ENCODE results near the gene RNF152. TPM values are rescaled to one million over a fixed set of nuclear protein-coding genes. Genes with fewer than 3 reads are reported as not detected.

RNF152 gene, protein sequence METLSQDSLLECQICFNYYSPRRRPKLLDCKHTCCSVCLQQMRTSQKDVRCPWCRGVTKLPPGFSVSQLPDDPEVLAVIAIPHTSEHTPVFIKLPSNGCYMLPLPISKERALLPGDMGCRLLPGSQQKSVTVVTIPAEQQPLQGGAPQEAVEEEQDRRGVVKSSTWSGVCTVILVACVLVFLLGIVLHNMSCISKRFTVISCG
- total RNA-seq (10 to 100 TPM in 3 of 4 donors, 1 to 10 TPM in 1; 9.2 to 17.9 (median 12.2) TPM), polyA plus RNA-seq (3.6 TPM)
- long read RNA-seq, donor 1, partial matches to known transcripts: 0 of 5 reads
- long read RNA-seq, donor 1, other reads (novel, unspliced or antisense): 1 of 5 reads
- long read RNA-seq, donor 2: 0 reads
- long read RNA-seq, donor 3, partial matches to known transcripts: 0 of 2 reads
- long read RNA-seq, donor 3, other reads (novel, unspliced or antisense): 2 of 2 reads
- long read RNA-seq, donor 4, partial matches to known transcripts: 0 of 3 reads
- long read RNA-seq, donor 4, other reads (novel, unspliced or antisense): 1 of 3 reads

DNA sequence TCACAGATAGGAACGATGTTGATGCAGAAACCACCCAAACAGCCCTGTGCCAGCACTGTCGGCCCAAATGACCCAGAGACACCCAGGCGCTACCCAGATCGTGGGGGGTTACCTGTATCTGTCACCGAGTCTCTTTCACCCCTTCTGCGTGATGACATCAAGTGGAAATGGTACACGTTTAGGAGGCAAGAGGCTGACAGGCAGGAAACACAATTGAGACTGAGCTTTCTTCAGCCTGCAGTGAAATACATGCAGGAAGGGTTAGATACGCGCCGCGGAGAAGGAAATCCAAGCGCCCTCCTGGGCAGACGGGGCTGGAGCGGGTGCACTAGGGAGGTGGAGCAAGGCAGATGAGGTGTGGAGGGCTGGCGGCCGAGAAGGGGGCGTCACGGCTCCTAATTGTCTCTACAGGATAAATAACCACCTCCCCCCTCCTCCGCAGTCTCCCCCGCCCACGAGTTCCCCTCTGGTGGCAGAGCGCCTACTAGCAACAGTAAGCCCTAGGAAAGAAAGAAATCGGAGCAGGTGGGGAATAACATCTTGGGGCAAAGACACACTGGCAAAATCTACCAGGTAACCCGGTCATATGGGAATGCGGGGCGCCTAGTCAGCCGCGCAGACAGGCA lies at the start of gene RNF152:
TSS of gene RNF152 (minus strand) at position 325 of the 626 bp plus-strand sequence. CDS start 76,544 bp downstream, outside the sequence.
- intact Hi-C loops (cut with DNase I): loop anchor here (5.0 to 10.0 kb wide), 6 partner anchors 138 to 338 kb away; no protein-coding TSS in a partner anchor

GRCh38 chr18:61941948-61942471 lies 49.2 kb upstream of the RNF152 start:
- no peaks in the 10 kb centered on the region for H3K27me3 ChIP-seq (ENCODE audit: control insufficient read depth, insufficient read depth)
- DNase-seq: no peak
- no peaks in the 10 kb centered on the region for H3K9me3 ChIP-seq (ENCODE audit: control insufficient read depth, low read length)
- ATAC-seq: no peak
- H3K4me3 ChIP-seq (ENCODE audit: low read length): no peak overlapping the region
- 83% methylated on average over 1 of the region's 1 CpG for WGBS
- intact Hi-C loops (cut with DNase I): no loop called here
- no peaks in the 10 kb centered on the region for H3K4me1 ChIP-seq (ENCODE audit: control insufficient read depth, insufficient read depth, low read length)
- no peak overlapping the region for H3K27ac ChIP-seq (ENCODE audit: low read length)

More for the DNA sequence above, at the start of gene RNF152:
- H3K4me1 ChIP-seq (ENCODE audit: control insufficient read depth, insufficient read depth, low read length): no peaks in the 10 kb centered on the region
- H3K27me3 ChIP-seq (ENCODE audit: control insufficient read depth, insufficient read depth): no peaks in the 10 kb centered on the region
- H3K9me3 ChIP-seq (ENCODE audit: control insufficient read depth, low read length): no peaks in the 10 kb centered on the region
- ATAC-seq: peak; percentile 10 to 38
- peak within 1 kb of the TSS; percentile 37 for H3K27ac ChIP-seq (ENCODE audit: low read length)
- DNase-seq: peak; percentile 32 to 73 (median 68)
- 6% methylated on average over 28 of the region's 28 CpGs for WGBS
- peak within 1 kb of the TSS; percentile 90 for H3K4me3 ChIP-seq (ENCODE audit: low read length)

DNA sequence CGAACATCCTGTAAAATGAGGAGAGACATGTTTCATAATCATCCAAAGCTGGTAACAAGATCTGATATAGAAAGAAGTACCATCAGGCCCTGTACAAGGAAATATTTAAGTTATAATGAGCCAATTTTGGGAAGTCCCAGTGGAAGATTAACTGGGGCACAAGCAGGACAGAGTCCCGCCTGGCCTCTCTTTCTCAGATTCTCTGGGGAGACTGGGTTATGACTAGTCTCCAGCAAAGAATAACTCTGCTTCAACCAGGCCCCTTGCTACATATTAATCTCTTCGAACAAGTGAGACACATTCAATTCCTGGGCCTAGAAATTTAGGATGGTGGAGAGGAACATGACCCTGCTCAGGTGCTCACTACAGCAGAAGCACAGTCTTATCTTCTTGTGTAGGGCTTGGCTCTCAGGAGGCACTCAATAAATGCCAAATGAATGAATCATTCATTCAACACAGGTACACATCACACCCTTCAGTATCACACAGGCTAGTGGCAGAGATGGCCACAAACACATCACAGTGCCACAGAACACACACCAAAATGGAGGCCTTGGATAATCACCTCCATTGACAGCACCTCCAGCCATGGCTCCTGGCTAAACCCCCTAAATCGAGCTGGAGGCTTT lies 46.4 kb upstream of the RNF152 start:
- no peak overlapping the region for H3K4me3 ChIP-seq (ENCODE audit: low read length)
- intact Hi-C loops (cut with DNase I): no loop called here
- no peak overlapping the region for H3K27ac ChIP-seq (ENCODE audit: low read length)
- 85% methylated on average over 4 of the region's 4 CpGs for WGBS
- H3K27me3 ChIP-seq (ENCODE audit: control insufficient read depth, insufficient read depth): no peaks in the 10 kb centered on the region
- ATAC-seq: no peak
- no peak for DNase-seq
- H3K9me3 ChIP-seq (ENCODE audit: control insufficient read depth, low read length): no peaks in the 10 kb centered on the region
- H3K4me1 ChIP-seq (ENCODE audit: control insufficient read depth, insufficient read depth, low read length): no peaks in the 10 kb centered on the region

- Histone ChIP-seq H3K4me3 (ENCODE audit: low read length) (no peak overlapping the region), H3K27ac (ENCODE audit: low read length) (no peak overlapping the region), H3K27me3 (ENCODE audit: control insufficient read depth, insufficient read depth) (no peaks in the 10 kb centered on the region), H3K9me3 (ENCODE audit: control insufficient read depth, low read length) (no peaks in the 10 kb centered on the region), H3K4me1 (ENCODE audit: control insufficient read depth, insufficient read depth, low read length) (no peaks in the 10 kb centered on the region)
- no peak for ATAC-seq
- no peak for DNase-seq
- 48% methylated on average over 3 of the region's 3 CpGs for WGBS
- intact Hi-C loops (cut with DNase I): no loop called here
These were observed 42.6 kb upstream of the RNF152 start for GRCh38 chr18:61935362-61935761.

GRCh38 chr18:61931654-61932379 lies 39.0 kb upstream of the RNF152 start:
- DNase-seq (no peak), ATAC-seq (no peak)
- WGBS: 92% methylated on average over 6 of the region's 6 CpGs
- no peaks in the 10 kb centered on the region for H3K9me3 ChIP-seq (ENCODE audit: control insufficient read depth, low read length)
- no peak overlapping the region for H3K27ac ChIP-seq (ENCODE audit: low read length)
- intact Hi-C loops (cut with DNase I): no loop called here
- H3K27me3 ChIP-seq (ENCODE audit: control insufficient read depth, insufficient read depth): no peaks in the 10 kb centered on the region
- no peaks in the 10 kb centered on the region for H3K4me1 ChIP-seq (ENCODE audit: control insufficient read depth, insufficient read depth, low read length)
- no peak overlapping the region for H3K4me3 ChIP-seq (ENCODE audit: low read length)

GRCh38 chr18:61929881-61930640 lies 37.3 kb upstream of the RNF152 start:
- Histone ChIP-seq H3K4me3 (ENCODE audit: low read length) (no peak overlapping the region), H3K9me3 (ENCODE audit: control insufficient read depth, low read length) (no peaks in the 10 kb centered on the region), H3K27ac (ENCODE audit: low read length) (no peak overlapping the region), H3K4me1 (ENCODE audit: control insufficient read depth, insufficient read depth, low read length) (no peaks in the 10 kb centered on the region), H3K27me3 (ENCODE audit: control insufficient read depth, insufficient read depth) (no peaks in the 10 kb centered on the region)
- ATAC-seq: no peak
- WGBS: 76% methylated on average over 3 of the region's 3 CpGs
- intact Hi-C loops (cut with DNase I): no loop called here
- DNase-seq: no peak

DNA sequence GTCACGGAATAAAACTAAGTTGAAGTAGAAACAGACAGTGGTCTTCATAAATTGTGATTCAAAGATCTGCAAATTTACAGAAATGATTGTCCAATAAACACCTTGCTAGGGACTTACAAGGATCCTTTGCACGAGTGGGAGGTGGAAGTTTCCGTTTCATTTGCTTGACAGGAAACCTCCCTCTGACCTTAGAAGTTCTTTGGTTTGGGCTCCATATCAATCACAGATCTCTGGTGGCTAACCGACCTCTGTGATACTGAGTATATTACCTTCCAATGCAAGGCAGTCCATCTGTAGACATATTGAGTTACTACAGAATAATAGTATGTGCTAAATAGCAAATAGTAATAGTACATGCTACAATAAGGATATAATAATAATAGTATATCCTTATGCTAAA lies 33.7 kb upstream of the RNF152 start:
- no peaks in the 10 kb centered on the region for H3K9me3 ChIP-seq (ENCODE audit: control insufficient read depth, low read length)
- H3K4me3 ChIP-seq (ENCODE audit: low read length): no peak overlapping the region
- ATAC-seq: no peak
- H3K4me1 ChIP-seq (ENCODE audit: control insufficient read depth, insufficient read depth, low read length): no peaks in the 10 kb centered on the region
- 68% methylated on average over 4 of the region's 4 CpGs for WGBS
- intact Hi-C loops (cut with DNase I): no loop called here
- no peaks in the 10 kb centered on the region for H3K27me3 ChIP-seq (ENCODE audit: control insufficient read depth, insufficient read depth)
- no peak for DNase-seq
- H3K27ac ChIP-seq (ENCODE audit: low read length): no peak overlapping the region

GRCh38 chr18:61924550-61924949 lies 31.7 kb upstream of the RNF152 start:
- Histone ChIP-seq H3K4me1 (ENCODE audit: control insufficient read depth, insufficient read depth, low read length) (no peaks in the 10 kb centered on the region), H3K4me3 (ENCODE audit: low read length) (no peak overlapping the region), H3K27me3 (ENCODE audit: control insufficient read depth, insufficient read depth) (no peaks in the 10 kb centered on the region), H3K9me3 (ENCODE audit: control insufficient read depth, low read length) (no peaks in the 10 kb centered on the region), H3K27ac (ENCODE audit: low read length) (no peak overlapping the region)
- intact Hi-C loops (cut with DNase I): no loop called here
- ATAC-seq (no peak), DNase-seq (no peak)
- 71% methylated on average over 5 of the region's 5 CpGs for WGBS

GRCh38 chr18:61922435-61922834 lies 29.6 kb upstream of the RNF152 start:
- ATAC-seq (no peak), DNase-seq (no peak)
- Histone ChIP-seq H3K9me3 (ENCODE audit: control insufficient read depth, low read length) (no peaks in the 10 kb centered on the region), H3K27ac (ENCODE audit: low read length) (no peak overlapping the region), H3K4me1 (ENCODE audit: control insufficient read depth, insufficient read depth, low read length) (no peaks in the 10 kb centered on the region), H3K27me3 (ENCODE audit: control insufficient read depth, insufficient read depth) (no peaks in the 10 kb centered on the region), H3K4me3 (ENCODE audit: low read length) (no peak overlapping the region)
- intact Hi-C loops (cut with DNase I): no loop called here
- 90% methylated on average over 3 of the region's 3 CpGs for WGBS

All from right cardiac atrium (tissue), 5 donors.